ENCODE measurements around the gene PKD2. TPM values are rescaled to one million over a fixed set of nuclear protein-coding genes. Genes with fewer than 3 reads are reported as not detected.

PKD2 gene
- total RNA-seq, 1 donor from 2014 or later = 10.1 TPM

Other genes with a start within 250 kb of the PKD2 start
- not detected in 2 replicates for gene IBSP, start 208.1 kb upstream of the PKD2 start, total RNA-seq
- not detected in 2 replicates for gene MEPE, start 174.7 kb upstream of the PKD2 start, total RNA-seq
- 0.24 and 1.0 TPM in 2 replicates for gene SPP1, start 31.9 kb upstream of the PKD2 start, total RNA-seq
- gene ABCG2, start 151.0 kb downstream of the PKD2 start, total RNA-seq = 0.34 TPM in 2 replicates

Measured in activated T-helper 1 cell treated with anti-CD3 and anti-CD28 coated beads, Interleukin-12 subunit alpha, Interleukin-12 subunit beta, Interleukin-2, Interleukin-4 antibody, amounts not matched to agents 30 ng/mL and 10 ng/mL and 1 ng/mL, durations not matched to agents 14 hours and 24 hours and 36 hours (primary cell).